ENCODE results near the gene TMEM240. TPM values are rescaled to one million over a fixed set of nuclear protein-coding genes. Genes with fewer than 3 reads are reported as not detected.
"Not testable (repeated sequence)": the region's sequence is repeated elsewhere in the genome, so short reads cannot be mapped to it uniquely, and the experiment has no call there.

Gene TMEM240
- total RNA-seq, 4 donors from 2014 or later, result 3.6 TPM; not detected in 3

DNA sequence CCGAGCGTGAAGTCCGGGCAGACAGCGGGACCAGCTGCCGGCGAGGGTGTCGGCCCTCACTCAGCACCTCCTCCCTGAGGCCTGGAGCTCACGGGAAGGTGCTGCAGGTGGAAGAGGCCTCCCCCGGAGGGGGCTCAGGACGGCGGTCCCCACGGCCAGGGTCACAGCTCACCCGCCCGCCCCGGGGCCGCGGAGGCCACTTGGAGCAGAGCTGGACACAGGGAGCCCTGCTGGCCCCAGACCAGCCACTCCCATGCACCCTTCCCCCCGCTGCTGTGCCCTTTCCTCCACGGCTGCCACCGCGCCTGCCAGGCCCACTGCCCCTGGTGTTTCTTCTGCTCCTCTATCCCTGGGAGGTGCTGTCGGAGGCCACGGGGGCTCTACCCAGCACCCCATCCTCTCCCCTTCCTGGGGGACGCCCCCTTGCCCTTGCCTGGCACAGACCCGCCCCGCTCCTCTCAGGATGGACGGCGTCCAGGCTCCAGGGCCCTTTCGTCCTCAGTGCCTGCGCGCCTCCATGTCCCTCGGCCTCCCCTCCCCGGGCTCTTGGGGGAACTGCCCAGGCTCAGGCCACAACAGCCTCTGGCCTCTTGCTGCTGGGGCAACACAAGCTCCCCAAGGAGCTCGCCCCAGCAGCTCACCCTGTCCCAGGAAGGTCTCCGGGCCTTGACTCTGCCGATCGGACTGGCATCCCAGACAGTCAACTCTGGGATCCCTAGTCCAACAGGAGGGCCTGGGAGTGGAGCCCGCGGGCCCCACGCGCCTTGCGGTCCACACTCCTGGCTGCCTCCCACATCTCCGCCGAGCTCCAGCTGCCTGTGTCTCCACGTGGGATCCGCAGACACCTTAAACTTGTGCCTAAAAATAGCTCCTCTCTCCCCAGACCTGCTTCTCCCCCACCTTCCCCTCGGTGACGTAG, 4.1 kb downstream of the TMEM240 start:
- no peak for TF ChIP-seq POLR2A (IDR thresholded peaks at IDR 0.05)
- TF ChIP-seq, protein P1, sequence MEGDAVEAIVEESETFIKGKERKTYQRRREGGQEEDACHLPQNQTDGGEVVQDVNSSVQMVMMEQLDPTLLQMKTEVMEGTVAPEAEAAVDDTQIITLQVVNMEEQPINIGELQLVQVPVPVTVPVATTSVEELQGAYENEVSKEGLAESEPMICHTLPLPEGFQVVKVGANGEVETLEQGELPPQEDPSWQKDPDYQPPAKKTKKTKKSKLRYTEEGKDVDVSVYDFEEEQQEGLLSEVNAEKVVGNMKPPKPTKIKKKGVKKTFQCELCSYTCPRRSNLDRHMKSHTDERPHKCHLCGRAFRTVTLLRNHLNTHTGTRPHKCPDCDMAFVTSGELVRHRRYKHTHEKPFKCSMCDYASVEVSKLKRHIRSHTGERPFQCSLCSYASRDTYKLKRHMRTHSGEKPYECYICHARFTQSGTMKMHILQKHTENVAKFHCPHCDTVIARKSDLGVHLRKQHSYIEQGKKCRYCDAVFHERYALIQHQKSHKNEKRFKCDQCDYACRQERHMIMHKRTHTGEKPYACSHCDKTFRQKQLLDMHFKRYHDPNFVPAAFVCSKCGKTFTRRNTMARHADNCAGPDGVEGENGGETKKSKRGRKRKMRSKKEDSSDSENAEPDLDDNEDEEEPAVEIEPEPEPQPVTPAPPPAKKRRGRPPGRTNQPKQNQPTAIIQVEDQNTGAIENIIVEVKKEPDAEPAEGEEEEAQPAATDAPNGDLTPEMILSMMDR (IDR thresholded peaks at IDR 0.05), result no peak
- H3K4me1 ChIP-seq, result peaks cover 0 to 22% (median 9%) of the 10 kb centered on the region in 4 donors
- H3K36me3 ChIP-seq, result peaks cover 0 to 2% (median 0%) of the 10 kb centered on the region in 3 donors
- peaks cover 0 to 5% (median 0%) of the 10 kb centered on the region in 4 donors for H3K9me3 ChIP-seq
- no peak overlapping the region for H3K4me3 ChIP-seq
- H3K27me3 ChIP-seq, result no peaks in the 10 kb centered on the region
- no peak overlapping the region for H3K27ac ChIP-seq
- DNase-seq, result no peak

- Histone ChIP-seq H3K27ac (no peak overlapping the region), H3K9me3 (peaks cover 0 to 5% (median 0%) of the 10 kb centered on the region in 4 donors), H3K36me3 (no peaks in the 10 kb centered on the region), H3K4me1 (peaks cover 0 to 13% (median 4%) of the 10 kb centered on the region in 4 donors), H3K4me3 (no peak overlapping the region), H3K27me3 (no peaks in the 10 kb centered on the region)
- DNase-seq, result no peak
- TF ChIP-seq POLR2A (IDR thresholded peaks at IDR 0.05), result no peak
- TF ChIP-seq, protein P1 (IDR thresholded peaks at IDR 0.05), result no peak
Measured at GRCh38 chr1:1535201-1536018, 5.0 kb downstream of the TMEM240 start.

DNA sequence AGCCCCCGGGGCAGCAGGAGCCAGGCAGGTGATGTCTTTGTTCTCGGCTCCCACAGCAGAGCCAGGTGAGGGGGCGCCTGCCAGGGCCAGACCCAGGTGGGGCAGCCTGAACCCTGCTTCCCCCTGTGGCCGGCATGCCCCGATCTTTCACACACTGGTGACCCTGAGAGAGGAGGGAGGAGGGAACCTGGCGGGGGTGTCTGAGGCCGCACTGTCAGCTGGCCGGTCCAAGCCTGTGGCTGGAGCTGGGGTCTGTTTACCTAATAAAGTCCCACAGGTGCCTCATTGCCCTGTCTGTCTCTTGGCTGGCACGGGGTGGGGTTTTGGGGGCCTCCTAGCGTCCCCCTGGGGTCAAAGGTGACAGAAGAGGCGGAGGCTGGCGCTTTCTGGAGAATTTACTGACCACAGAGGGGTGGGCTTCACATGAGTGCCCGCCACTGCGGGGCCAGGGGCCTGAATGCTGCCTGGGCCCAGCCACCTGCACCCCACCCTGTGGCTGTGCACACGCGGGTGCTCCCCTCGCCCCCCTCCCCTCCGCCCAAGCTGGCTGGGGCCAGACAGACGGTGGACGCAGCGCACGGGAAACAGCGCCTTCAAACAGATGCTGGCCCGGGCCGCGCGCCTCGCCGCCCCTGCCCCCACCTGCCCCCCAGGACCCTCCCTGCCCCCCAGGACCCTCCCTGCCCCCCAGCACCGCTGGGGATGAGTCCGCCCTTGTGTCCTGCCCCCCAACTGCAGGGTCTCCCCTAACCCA, 5.8 kb downstream of the TMEM240 start:
- TF ChIP-seq POLR2A (IDR thresholded peaks at IDR 0.05), result no peak
- TF ChIP-seq, protein P1 (IDR thresholded peaks at IDR 0.05), result no peak
- no peak for DNase-seq
- Histone ChIP-seq H3K27me3 (no peaks in the 10 kb centered on the region), H3K9me3 (peaks cover 0 to 5% (median 0%) of the 10 kb centered on the region in 4 donors), H3K36me3 (peaks cover 0 to 6% (median 0%) of the 10 kb centered on the region in 3 donors), H3K4me1 (peaks cover 0 to 12% (median 3%) of the 10 kb centered on the region in 4 donors), H3K27ac (no peak overlapping the region), H3K4me3 (no peak overlapping the region)

DNA sequence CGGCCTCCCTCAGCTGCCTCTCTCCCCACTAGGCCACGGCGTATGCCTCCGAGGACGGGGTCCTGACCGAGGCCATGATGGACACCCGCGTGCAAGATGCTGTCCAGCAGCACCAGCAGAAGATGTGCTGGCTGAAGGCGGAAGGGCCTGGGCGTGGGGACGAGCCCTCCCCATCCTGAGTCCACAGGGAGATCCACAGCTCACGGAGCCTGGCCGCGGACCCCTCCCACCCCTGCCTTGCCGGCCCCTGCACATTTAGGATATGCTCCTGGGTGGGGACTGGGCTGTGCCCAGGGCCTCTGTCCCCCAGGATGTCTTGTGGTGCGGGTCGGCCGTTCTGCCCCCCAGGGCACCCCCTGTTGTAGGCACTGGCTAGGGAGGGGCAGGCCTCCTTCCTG, 6.5 kb downstream of the TMEM240 start:
- H3K9me3 ChIP-seq, result not testable (repeated sequence)

DNA sequence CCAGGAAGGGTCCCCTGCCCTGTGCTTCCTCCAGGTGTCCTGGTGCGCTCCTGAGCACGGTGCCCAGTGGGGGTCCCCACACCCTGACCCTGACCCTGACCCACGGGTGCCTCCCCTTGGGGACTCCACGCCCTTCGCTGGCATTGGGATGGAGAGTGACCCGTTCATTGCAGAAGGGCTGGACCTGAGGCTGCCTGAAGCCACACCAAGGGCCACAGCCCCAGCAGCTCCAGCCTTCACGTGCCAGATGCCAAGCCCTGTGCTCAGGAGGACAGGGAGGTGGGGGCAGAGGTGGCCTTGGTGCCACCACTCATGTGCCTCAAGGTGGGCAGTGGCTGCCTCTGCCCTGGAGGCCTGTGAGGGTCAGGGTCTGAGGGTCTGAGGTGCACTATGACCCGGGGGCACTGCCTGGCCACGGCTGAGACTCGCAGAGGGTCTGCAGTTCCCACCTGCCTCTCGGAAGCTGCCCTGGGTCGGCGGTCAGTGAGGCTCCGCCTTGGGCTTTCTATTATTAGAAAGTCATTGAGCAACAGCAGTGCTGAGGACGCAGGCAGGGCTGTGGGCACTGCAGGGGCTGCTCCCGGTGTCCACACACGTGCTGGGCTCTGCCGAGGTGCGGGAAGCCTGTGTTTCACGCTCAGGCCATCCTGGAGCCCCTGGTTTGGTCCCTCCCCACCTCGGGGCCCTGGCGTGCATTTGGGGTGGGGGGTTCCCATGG, 7.1 kb downstream of the TMEM240 start:
- not testable (repeated sequence) for H3K9me3 ChIP-seq
- peaks cover 0 to 15% (median 0%) of the 10 kb centered on the region in 3 donors for H3K36me3 ChIP-seq

More for the DNA sequence above, 6.5 kb downstream of the TMEM240 start:
- not testable (repeated sequence) for H3K27me3 ChIP-seq, H3K4me3 ChIP-seq, H3K27ac ChIP-seq, H3K4me1 ChIP-seq, DNase-seq, H3K36me3 ChIP-seq

DNA sequence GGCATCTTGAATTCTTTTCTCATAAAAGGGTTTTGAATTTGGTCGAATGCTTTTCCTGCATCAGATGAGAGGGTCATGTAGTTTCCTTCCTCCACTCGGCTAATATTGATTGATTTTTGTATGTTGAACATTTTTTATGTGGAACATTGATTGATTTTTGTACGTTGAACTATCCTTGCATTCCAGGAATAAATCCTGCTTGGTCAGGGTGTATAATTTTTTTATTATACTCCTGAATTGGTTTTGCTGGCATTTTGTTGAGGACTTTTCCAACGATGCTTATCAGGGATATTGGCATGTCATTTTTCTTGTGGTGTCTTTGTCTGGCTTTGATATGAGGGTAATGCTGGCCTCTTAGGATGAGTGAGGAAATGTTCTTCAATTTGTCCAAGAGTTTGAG, 8.5 kb downstream of the TMEM240 start:
- DNase-seq, result no peak
- Histone ChIP-seq H3K27ac (no peak overlapping the region), H3K27me3 (no peaks in the 10 kb centered on the region), H3K36me3 (peaks cover 0 to 23% (median 0%) of the 10 kb centered on the region in 3 donors), H3K9me3 (peaks cover 0 to 5% (median 0%) of the 10 kb centered on the region in 4 donors), H3K4me1 (no peaks in the 10 kb centered on the region), H3K4me3 (no peak overlapping the region)
- TF ChIP-seq POLR2A (IDR thresholded peaks at IDR 0.05), result no peak
- TF ChIP-seq, protein P1 (IDR thresholded peaks at IDR 0.05), result no peak

More for the DNA sequence above, 7.1 kb downstream of the TMEM240 start:
- not testable (repeated sequence) for H3K27ac ChIP-seq, H3K4me3 ChIP-seq, H3K27me3 ChIP-seq, H3K4me1 ChIP-seq, DNase-seq

Measured in Peyer's patch (tissue), 4 donors.